ENCODE data around the gene FAM170B.

GRCh38 chr10:49182776-49183175 lies 49.0 kb upstream of the FAM170B start:
- TF ChIP-seq ZFP30 (CRISPR knock-in tag; IDR thresholded peaks at IDR 0.05), result no peak
- no peak for TF ChIP-seq OSR1 (CRISPR knock-in tag; IDR thresholded peaks at IDR 0.05)
- no peak for TF ChIP-seq ISL1 (CRISPR knock-in tag; IDR thresholded peaks at IDR 0.05)
- TF ChIP-seq, protein P1, sequence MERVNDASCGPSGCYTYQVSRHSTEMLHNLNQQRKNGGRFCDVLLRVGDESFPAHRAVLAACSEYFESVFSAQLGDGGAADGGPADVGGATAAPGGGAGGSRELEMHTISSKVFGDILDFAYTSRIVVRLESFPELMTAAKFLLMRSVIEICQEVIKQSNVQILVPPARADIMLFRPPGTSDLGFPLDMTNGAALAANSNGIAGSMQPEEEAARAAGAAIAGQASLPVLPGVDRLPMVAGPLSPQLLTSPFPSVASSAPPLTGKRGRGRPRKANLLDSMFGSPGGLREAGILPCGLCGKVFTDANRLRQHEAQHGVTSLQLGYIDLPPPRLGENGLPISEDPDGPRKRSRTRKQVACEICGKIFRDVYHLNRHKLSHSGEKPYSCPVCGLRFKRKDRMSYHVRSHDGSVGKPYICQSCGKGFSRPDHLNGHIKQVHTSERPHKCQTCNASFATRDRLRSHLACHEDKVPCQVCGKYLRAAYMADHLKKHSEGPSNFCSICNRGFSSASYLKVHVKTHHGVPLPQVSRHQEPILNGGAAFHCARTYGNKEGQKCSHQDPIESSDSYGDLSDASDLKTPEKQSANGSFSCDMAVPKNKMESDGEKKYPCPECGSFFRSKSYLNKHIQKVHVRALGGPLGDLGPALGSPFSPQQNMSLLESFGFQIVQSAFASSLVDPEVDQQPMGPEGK (CRISPR knock-in tag; IDR thresholded peaks at IDR 0.05; ENCODE audit: borderline replicate concordance), result no peak
- TF ChIP-seq PPARA (CRISPR knock-in tag; IDR thresholded peaks at IDR 0.05; ENCODE audit: borderline replicate concordance), result no peak
- TF ChIP-seq ZNF565 (CRISPR knock-in tag; conservative IDR thresholded peaks at IDR 0.05; ENCODE audit: low read depth), result no peak
- no peak for TF ChIP-seq GLIS3 (CRISPR knock-in tag; IDR thresholded peaks at IDR 0.05)
- TF ChIP-seq, protein P2, sequence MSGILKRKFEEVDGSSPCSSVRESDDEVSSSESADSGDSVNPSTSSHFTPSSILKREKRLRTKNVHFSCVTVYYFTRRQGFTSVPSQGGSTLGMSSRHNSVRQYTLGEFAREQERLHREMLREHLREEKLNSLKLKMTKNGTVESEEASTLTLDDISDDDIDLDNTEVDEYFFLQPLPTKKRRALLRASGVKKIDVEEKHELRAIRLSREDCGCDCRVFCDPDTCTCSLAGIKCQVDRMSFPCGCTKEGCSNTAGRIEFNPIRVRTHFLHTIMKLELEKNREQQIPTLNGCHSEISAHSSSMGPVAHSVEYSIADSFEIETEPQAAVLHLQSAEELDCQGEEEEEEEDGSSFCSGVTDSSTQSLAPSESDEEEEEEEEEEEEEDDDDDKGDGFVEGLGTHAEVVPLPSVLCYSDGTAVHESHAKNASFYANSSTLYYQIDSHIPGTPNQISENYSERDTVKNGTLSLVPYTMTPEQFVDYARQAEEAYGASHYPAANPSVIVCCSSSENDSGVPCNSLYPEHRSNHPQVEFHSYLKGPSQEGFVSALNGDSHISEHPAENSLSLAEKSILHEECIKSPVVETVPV (CRISPR knock-in tag; IDR thresholded peaks at IDR 0.05), result no peak
- TF ChIP-seq RARB (CRISPR knock-in tag; IDR thresholded peaks at IDR 0.05), result no peak

All from SK-N-SH treated with all-trans-retinoic acid at 6 μM for 48 hours (cell line).